ENCODE measurements around the gene ZNF511.
A peak's percentile ranks its signal among the peaks of the same experiment; 100 is the strongest.

ZNF511 gene

DNA sequence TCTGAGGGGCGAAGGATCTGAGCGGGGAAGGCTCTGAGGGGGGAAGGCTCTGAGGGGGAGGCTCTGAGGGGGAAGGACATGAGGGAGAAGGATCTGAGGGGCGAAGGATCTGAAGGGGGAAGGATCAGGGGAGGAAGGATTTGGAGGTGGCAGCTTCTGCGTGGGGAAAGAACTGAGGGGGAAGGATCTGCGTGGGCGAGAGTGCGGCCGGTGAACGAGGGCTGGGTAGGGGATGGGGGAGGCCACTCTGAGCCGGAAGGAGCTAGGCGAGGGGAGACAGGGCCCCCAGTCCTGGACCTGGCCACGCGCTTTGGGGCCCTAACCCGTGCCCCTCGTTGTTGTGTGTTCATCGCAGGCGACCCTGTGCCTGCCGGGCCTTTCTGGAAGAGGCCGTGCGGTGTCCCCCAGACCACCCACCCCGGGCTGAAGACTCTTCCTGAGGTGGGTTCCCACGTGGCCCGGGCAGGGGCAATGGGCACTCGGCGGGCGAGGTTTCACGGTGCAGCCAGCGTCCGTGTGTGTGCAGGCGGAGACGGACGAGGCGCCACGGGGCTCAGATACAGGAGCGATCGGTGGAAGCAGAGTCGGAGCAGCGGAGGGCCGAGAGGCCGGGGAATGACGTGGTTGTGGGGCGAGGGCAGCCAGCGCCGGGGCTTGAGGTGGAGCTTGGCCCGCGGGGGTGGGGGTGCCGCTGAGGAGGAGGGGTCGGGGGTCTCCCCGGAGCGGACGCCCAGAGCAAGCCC is 26.0 kb downstream of the ZNF511 start:
- no peaks in the 10 kb centered on the region for H3K9me3 ChIP-seq (ENCODE audit: control insufficient read depth, insufficient read depth, low read depth, low read length)
- ChIA-PET POLR2A (no interaction called here), CTCF (no interaction called here)
- TF ChIP-seq, protein P1, sequence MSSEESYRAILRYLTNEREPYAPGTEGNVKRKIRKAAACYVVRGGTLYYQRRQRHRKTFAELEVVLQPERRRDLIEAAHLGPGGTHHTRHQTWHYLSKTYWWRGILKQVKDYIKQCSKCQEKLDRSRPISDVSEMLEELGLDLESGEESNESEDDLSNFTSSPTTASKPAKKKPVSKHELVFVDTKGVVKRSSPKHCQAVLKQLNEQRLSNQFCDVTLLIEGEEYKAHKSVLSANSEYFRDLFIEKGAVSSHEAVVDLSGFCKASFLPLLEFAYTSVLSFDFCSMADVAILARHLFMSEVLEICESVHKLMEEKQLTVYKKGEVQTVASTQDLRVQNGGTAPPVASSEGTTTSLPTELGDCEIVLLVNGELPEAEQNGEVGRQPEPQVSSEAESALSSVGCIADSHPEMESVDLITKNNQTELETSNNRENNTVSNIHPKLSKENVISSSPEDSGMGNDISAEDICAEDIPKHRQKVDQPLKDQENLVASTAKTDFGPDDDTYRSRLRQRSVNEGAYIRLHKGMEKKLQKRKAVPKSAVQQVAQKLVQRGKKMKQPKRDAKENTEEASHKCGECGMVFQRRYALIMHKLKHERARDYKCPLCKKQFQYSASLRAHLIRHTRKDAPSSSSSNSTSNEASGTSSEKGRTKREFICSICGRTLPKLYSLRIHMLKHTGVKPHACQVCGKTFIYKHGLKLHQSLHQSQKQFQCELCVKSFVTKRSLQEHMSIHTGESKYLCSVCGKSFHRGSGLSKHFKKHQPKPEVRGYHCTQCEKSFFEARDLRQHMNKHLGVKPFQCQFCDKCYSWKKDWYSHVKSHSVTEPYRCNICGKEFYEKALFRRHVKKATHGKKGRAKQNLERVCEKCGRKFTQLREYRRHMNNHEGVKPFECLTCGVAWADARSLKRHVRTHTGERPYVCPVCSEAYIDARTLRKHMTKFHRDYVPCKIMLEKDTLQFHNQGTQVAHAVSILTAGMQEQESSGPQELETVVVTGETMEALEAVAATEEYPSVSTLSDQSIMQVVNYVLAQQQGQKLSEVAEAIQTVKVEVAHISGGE (tag by site-specific recombination; conservative IDR thresholded peaks at IDR 0.05; ENCODE audit: low read depth): peak; percentile 7; the same call in 1 of the 2 replicates
- TF ChIP-seq ZNF600 (tag by site-specific recombination; IDR thresholded peaks at IDR 0.05): 0 out of 2 replicates have a peak, but pooled peaks have one; percentile 36
- no peak for TF ChIP-seq SP7 (tag by site-specific recombination; IDR thresholded peaks at IDR 0.05)
- TF ChIP-seq ZNF341 (tag by site-specific recombination; IDR thresholded peaks at IDR 0.05; ENCODE audit: low read depth): no peak
- TF ChIP-seq ZBTB10 (tag by site-specific recombination; IDR thresholded peaks at IDR 0.05): peak; percentile 36; the same call in 1 of the 2 replicates
- peak; percentile 95 for TF ChIP-seq ZBTB17 (tag by site-specific recombination; IDR thresholded peaks at IDR 0.05)
- TF ChIP-seq ZNF37A (tag by site-specific recombination; IDR thresholded peaks at IDR 0.05): no peak
- peak; percentile 90 for TF ChIP-seq ZFHX2 (tag by site-specific recombination; conservative IDR thresholded peaks at IDR 0.05)
- TF ChIP-seq ZBTB8A (tag by site-specific recombination; IDR thresholded peaks at IDR 0.05): peak; percentile 43; the same call in 1 of the 2 replicates
- TF ChIP-seq, protein P2, sequence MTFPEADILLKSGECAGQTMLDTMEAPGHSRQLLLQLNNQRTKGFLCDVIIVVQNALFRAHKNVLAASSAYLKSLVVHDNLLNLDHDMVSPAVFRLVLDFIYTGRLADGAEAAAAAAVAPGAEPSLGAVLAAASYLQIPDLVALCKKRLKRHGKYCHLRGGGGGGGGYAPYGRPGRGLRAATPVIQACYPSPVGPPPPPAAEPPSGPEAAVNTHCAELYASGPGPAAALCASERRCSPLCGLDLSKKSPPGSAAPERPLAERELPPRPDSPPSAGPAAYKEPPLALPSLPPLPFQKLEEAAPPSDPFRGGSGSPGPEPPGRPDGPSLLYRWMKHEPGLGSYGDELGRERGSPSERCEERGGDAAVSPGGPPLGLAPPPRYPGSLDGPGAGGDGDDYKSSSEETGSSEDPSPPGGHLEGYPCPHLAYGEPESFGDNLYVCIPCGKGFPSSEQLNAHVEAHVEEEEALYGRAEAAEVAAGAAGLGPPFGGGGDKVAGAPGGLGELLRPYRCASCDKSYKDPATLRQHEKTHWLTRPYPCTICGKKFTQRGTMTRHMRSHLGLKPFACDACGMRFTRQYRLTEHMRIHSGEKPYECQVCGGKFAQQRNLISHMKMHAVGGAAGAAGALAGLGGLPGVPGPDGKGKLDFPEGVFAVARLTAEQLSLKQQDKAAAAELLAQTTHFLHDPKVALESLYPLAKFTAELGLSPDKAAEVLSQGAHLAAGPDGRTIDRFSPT (tag by site-specific recombination; IDR thresholded peaks at IDR 0.05): peak; percentile 51; the same call in 1 of the 2 replicates
- TF ChIP-seq EGR2 (tag by site-specific recombination; IDR thresholded peaks at IDR 0.05; ENCODE audit: low read depth): peak; percentile 82
- 0 out of 2 replicates have a peak, but pooled peaks have one; percentile 44 for TF ChIP-seq ZBTB7A (tag by site-specific recombination; IDR thresholded peaks at IDR 0.05; ENCODE audit: low read depth)
- peak; percentile 78; the same call in 1 of the 2 replicates for TF ChIP-seq ZNF335 (tag by site-specific recombination; conservative IDR thresholded peaks at IDR 0.05)
- H3K4me3 ChIP-seq (ENCODE audit: low read depth, low read length): peak overlapping the region; percentile 24
- peaks cover 5% of the 10 kb centered on the region; the same call in 1 of the 2 replicates for H3K4me1 ChIP-seq (ENCODE audit: control insufficient read depth, insufficient read depth, low read length)
- H3K27ac ChIP-seq (ENCODE audit: extremely low read depth, low read depth, low read length): no peak overlapping the region
- no peaks in the 10 kb centered on the region for H3K36me3 ChIP-seq (ENCODE audit: control insufficient read depth in 2 of 2, insufficient read depth in 1 of 2, low read length in 2 of 2)

- POLR2A ChIA-PET: no interaction called here
- H3K4me1 ChIP-seq (ENCODE audit: control insufficient read depth, insufficient read depth, low read length): peaks cover 2% of the 10 kb centered on the region; the same call in 1 of the 2 replicates
- TF ChIP-seq, protein P3, sequence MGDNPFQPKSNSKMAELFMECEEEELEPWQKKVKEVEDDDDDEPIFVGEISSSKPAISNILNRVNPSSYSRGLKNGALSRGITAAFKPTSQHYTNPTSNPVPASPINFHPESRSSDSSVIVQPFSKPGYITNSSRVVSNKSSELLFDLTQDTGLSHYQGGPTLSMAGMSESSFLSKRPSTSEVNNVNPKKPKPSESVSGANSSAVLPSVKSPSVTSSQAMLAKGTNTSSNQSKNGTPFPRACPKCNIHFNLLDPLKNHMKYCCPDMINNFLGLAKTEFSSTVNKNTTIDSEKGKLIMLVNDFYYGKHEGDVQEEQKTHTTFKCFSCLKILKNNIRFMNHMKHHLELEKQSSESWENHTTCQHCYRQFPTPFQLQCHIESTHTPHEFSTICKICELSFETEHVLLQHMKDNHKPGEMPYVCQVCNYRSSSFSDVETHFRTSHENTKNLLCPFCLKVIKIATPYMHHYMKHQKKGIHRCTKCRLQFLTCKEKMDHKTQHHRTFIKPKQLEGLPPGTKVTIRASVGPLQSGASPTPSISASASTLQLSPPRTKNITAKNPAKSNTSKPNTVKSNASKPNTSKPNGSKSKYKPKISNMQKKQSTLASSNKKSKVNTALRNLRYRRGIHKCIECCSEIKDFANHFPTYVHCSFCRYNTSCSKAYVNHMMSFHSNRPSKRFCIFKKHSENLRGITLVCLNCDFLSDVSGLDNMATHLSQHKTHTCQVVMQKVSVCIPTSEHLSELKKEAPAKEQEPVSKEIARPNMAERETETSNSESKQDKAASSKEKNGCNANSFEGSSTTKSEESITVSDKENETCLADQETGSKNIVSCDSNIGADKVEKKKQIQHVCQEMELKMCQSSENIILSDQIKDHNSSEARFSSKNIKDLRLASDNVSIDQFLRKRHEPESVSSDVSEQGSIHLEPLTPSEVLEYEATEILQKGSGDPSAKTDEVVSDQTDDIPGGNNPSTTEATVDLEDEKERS (tag by site-specific recombination; IDR thresholded peaks at IDR 0.05): no peak
- TF ChIP-seq ZBTB7A (tag by site-specific recombination; IDR thresholded peaks at IDR 0.05; ENCODE audit: low read depth) (peak; percentile 87), ZEB2 (tag by site-specific recombination; IDR thresholded peaks at IDR 0.05) (0 out of 2 replicates have a peak, but pooled peaks have one; percentile 24), ZFP69B (tag by site-specific recombination; IDR thresholded peaks at IDR 0.05) (peak; percentile 96), ZNF23 (tag by site-specific recombination; IDR thresholded peaks at IDR 0.05; ENCODE audit: borderline replicate concordance) (no peak), ZBTB20 (tag by site-specific recombination; IDR thresholded peaks at IDR 0.05) (peak; percentile 62), SP2 (tag by site-specific recombination; IDR thresholded peaks at IDR 0.05) (peak; percentile 47), ZNF571 (tag by site-specific recombination; IDR thresholded peaks at IDR 0.05) (no peak)
Observed at GRCh38 chr10:133335246-133336117, 26.8 kb downstream of the ZNF511 start.

More at GRCh38 chr10:133335246-133336117, 26.8 kb downstream of the ZNF511 start:
- H3K4me3 ChIP-seq (ENCODE audit: low read depth, low read length): peak overlapping the region; percentile 24
- CTCF ChIA-PET: interaction anchor here (1.0 kb wide), 1 partner anchor 41 kb away, joined by 3 read pairs; no protein-coding TSS in a partner anchor
- H3K9me3 ChIP-seq (ENCODE audit: control insufficient read depth, insufficient read depth, low read depth, low read length): no peaks in the 10 kb centered on the region
- H3K36me3 ChIP-seq (ENCODE audit: control insufficient read depth in 2 of 2, insufficient read depth in 1 of 2, low read length in 2 of 2): no peaks in the 10 kb centered on the region
- no peak overlapping the region for H3K27ac ChIP-seq (ENCODE audit: extremely low read depth, low read depth, low read length)

Data from HEK293 (cell line).